Measurements from ENCODE around the gene PRR15L. TPM values are rescaled to one million over a fixed set of nuclear protein-coding genes. Genes with fewer than 3 reads are reported as not detected.

Gene PRR15L
- total RNA-seq, 1 experiment from 2014 or later = 0.18 TPM

- CTCF ChIA-PET = interaction anchor here (0.5 to 0.7 kb wide), 3 partner anchors 25 to 48 kb away, joined by 3 to 16 read pairs (median 3); no protein-coding TSS in a partner anchor
These were observed 11.2 kb upstream of the PRR15L start for GRCh38 chr17:47968836-47969235.

GRCh38 chr17:47967607-47968252 lies 10.0 kb upstream of the PRR15L start:
- Histone ChIP-seq H3K9me3 (ENCODE audit: control insufficient read depth, insufficient read depth, low read depth, low read length) (no peaks in the 10 kb centered on the region), H3K4me3 (ENCODE audit: low read depth in 2 of 2, low read length in 2 of 2) (no peak overlapping the region), H3K27me3 (ENCODE audit: control insufficient read depth, insufficient read depth, low read length) (no peaks in the 10 kb centered on the region), H3K36me3 (ENCODE audit: control insufficient read depth, insufficient read depth, low read length) (no peaks in the 10 kb centered on the region), H3K27ac (ENCODE audit: low read length) (0 out of 2 replicates have a peak overlapping the region, but pooled peaks have one; percentile 10), H3K4me1 (ENCODE audit: control insufficient read depth, insufficient read depth, low read length) (peaks cover 20% of the 10 kb centered on the region)
- TF ChIP-seq SIN3A (IDR thresholded peaks at IDR 0.05; ENCODE audit: borderline replicate concordance, insufficient read depth, low read depth, low read length) (no peak), POLR2AphosphoS5 (IDR thresholded peaks at IDR 0.05; ENCODE audit: low read depth, low read length) (no peak), CTCF (IDR thresholded peaks at IDR 0.05) (no peak), REST (IDR thresholded peaks at IDR 0.05; ENCODE audit: insufficient read depth in 1 of 2, low read depth in 2 of 2, low read length in 1 of 2) (no peak)
- no peak for ATAC-seq
- no peak for DNase-seq (ENCODE audit: low read depth, low spot score)
- in situ Hi-C loops (cut with HindIII; ENCODE audit: low pct_unique_long_range_greater_than_20kb, low sequenced_read_pairs) = no loop called here
- BruUV-seq (replicated peaks) = no TSS peak
- POLR2A ChIA-PET = no interaction called here
- intact Hi-C loops (cut with micrococcal nuclease; ENCODE audit: unreplicated experiment) = no loop called here
- CTCF ChIA-PET = interaction anchor here (0.7 to 1.2 kb wide), 2 partner anchors 21 to 22 kb away, joined by 3 to 5 read pairs; no protein-coding TSS in a partner anchor

More at GRCh38 chr17:47968836-47969235, 11.2 kb upstream of the PRR15L start:
- DNase-seq (ENCODE audit: low read depth, low spot score) (no peak), ATAC-seq (no peak)
- Histone ChIP-seq H3K36me3 (ENCODE audit: control insufficient read depth, insufficient read depth, low read length) (no peaks in the 10 kb centered on the region; the same call in 1 of the 2 replicates), H3K4me1 (ENCODE audit: control insufficient read depth, insufficient read depth, low read length) (peaks cover 20% of the 10 kb centered on the region), H3K27ac (ENCODE audit: low read length) (no peak overlapping the region), H3K4me3 (ENCODE audit: low read depth in 2 of 2, low read length in 2 of 2) (no peak overlapping the region), H3K9me3 (ENCODE audit: control insufficient read depth, insufficient read depth, low read depth, low read length) (no peaks in the 10 kb centered on the region), H3K27me3 (ENCODE audit: control insufficient read depth, insufficient read depth, low read length) (no peaks in the 10 kb centered on the region)
- POLR2A ChIA-PET = interaction anchor here (0.6 kb wide), 1 partner anchor 1662 kb away, joined by 8 read pairs; no protein-coding TSS in a partner anchor
- no TSS peak for BruUV-seq (replicated peaks)
- in situ Hi-C loops (cut with HindIII; ENCODE audit: low pct_unique_long_range_greater_than_20kb, low sequenced_read_pairs) (no loop called here), intact Hi-C loops (cut with micrococcal nuclease; ENCODE audit: unreplicated experiment) (no loop called here)
- TF ChIP-seq CTCF (IDR thresholded peaks at IDR 0.05) (no peak), REST (IDR thresholded peaks at IDR 0.05; ENCODE audit: insufficient read depth in 1 of 2, low read depth in 2 of 2, low read length in 1 of 2) (no peak)

Measured in Panc1 (cell line).